ENCODE measurements around the gene ANKRD22. TPM values are rescaled to one million over a fixed set of nuclear protein-coding genes. Genes with fewer than 3 reads are reported as not detected.

ANKRD22 gene
- total RNA-seq, 1 donor from 2014 or later, result not detected

- no peak for DNase-seq (ENCODE audit: low read depth, low spot score)
Observed at GRCh38 chr10:88802523-88803285, 48.9 kb downstream of the ANKRD22 start, which contains the start of gene LIPM. Gene LIPM, plus strand, starts transcription at chr10:88802730. Its CDS starts 167 bp downstream, at chr10:88802897.

DNA sequence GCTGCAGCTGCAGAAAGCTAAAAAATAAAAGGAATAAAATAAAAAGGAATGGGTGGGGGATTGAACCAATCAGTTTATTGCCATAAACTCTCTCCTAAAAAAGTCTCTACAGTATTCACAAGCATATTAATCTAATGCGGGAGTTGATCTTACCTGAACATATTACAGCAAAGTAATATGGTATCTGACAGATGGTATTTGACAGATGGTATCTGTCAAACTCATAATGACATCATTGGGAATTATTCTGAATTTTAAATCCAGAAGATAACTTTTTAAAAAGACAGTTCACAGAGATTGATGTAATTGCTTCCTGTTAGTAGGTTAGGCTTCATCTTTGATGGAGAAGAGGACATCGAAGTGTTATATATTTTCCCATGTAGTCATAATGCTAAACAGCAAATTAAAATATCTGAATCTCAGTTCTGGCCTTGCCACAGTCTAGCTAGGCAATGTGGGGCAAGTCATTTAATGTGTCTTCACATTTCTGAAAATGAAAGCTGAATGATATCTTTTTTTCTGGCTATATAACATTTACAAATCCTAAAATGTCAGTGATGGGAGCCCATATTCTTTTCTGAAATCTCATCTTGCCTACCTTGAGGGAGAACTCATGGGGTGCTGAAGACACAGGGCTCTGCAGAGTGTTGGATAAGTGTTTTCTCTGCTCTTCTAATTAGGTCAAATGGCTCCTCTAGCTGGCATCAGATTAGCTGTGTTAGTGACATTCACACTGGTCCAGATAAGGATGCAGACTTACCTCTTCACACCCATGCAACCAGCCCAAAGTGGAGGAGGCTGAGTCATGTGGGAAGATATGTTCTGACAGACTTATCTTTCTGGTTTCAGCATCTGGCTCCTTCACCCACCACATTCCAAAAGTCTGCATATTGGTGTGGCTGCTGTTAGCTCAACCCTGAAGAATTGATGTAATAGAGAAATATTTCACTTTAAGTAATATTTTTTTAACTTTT lies 51.2 kb downstream of the ANKRD22 start:
- DNase-seq (ENCODE audit: low read depth, low spot score), result no peak

GRCh38 chr10:88794731-88795130 lies 56.9 kb downstream of the ANKRD22 start:
- no peak for DNase-seq (ENCODE audit: low read depth, low spot score)

GRCh38 chr10:88793712-88794299 lies 57.8 kb downstream of the ANKRD22 start:
- no peak for DNase-seq (ENCODE audit: low read depth, low spot score)

GRCh38 chr10:88792661-88793060 lies 59.0 kb downstream of the ANKRD22 start:
- no peak for DNase-seq (ENCODE audit: low read depth, low spot score)

- DNase-seq (ENCODE audit: low read depth, low spot score), result no peak
Observed at GRCh38 chr10:88791924-88792323, 59.7 kb downstream of the ANKRD22 start.

DNA sequence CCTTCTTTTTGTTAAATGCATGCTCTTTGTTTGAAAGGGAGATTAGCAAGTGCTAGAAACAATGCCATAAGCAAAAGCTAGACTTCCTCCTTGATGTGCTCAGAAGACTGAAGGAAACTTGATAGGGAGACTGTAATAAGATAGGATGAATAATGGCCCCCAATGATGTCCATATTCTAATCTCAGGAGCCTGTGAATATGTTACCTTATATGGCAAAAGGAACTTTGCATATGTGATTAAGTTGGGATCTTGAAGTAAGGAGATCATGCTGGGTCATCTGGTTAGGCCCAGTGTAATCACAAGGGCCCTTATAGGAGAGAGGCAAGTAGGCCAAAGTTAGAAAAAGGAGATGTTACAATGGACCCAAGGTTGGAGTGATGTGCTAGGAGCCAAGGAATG lies 62.7 kb downstream of the ANKRD22 start:
- DNase-seq (ENCODE audit: low read depth, low spot score), result no peak

DNA sequence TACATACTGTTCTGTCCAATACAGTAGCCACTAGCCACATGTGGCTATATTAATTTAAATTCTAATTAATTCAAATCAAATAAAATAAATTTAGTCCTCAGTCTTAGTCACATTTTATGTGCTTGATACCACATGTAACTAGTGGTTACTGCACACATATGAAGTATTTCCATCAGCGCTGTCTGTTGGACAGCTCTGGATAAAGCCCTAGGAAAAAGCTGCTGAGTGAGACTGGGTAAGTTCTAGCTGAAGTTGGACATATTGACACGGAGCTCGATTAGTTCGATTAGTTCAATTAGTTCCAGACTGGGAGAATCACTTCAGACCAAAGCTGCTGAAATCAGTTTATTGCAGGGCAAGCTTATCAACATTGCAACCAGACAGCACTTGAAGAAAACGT lies 64.2 kb downstream of the ANKRD22 start:
- DNase-seq (ENCODE audit: low read depth, low spot score), result no peak

DNA sequence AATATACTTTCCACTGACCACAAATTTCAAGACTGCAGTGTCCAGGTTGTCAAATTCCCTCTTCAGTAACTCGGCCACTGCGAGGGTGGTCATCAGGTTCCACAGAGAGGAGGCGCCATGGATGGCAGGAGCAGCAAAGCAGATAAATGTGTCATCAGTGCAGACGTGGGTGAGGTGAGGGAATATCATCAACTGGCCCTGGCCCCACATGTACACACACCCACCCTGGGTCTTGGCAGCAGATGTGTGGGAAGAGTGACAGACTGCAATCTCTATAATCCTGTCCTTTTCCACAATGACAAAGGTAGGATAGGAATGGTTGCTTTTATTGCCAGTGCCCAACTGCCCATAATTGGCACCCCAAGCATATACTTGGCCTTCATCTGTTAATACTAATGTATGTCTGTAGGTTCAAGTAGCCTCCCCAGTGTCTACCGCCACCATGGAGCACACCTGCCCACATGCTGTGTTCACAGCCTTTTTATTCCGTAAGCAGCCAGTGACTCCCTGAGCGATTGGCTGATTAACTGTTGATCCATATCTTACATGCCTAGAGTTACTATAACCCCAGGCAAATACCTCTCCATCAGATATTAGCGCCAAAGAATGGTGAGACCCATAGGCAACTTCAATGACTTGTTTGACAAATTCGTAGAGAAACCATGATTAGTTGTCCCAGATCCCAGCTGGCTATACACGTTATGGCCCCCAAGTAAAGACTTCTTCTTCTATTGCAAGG lies 65.4 kb downstream of the ANKRD22 start:
- no peak for DNase-seq (ENCODE audit: low read depth, low spot score)

- DNase-seq (ENCODE audit: low read depth, low spot score), result no peak
Observed at GRCh38 chr10:88783724-88784123, 67.9 kb downstream of the ANKRD22 start.

DNA sequence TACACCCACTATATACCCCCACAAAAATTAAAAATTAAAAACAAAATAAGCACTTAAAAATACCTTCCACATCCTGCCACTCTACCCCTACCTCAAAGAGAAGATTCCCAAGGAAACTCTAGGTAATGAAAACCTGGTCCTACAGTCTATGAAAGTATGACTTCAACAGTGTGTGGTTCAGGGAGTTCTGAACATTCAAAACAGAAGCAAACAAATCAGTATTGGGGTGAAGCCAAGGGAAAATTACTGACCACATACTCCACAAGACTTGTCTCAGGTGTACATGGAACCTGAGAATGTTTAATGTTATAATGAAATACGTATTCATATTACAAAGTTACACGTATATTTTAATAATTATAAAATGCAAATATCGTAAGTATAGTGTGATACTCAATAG lies 69.4 kb downstream of the ANKRD22 start:
- no peak for DNase-seq (ENCODE audit: low read depth, low spot score)

GRCh38 chr10:88781206-88781605 lies 70.4 kb downstream of the ANKRD22 start:
- DNase-seq (ENCODE audit: low read depth, low spot score), result no peak

Other genes with a start within 250 kb of the ANKRD22 start
- gene LIPF, start 187.4 kb downstream of the ANKRD22 start, total RNA-seq, result not detected in 2 replicates
- not detected in 2 replicates for gene LIPK, start 145.6 kb downstream of the ANKRD22 start, total RNA-seq
- gene LIPN, start 91.8 kb downstream of the ANKRD22 start, total RNA-seq, result not detected in 2 replicates
- not detected in 2 replicates for gene LIPM, start 49.1 kb downstream of the ANKRD22 start, total RNA-seq
- 1.6 and 6.4 TPM in 2 replicates for gene STAMBPL1, start 28.4 kb upstream of the ANKRD22 start, total RNA-seq
- 12.3 and 26.9 TPM in 2 replicates for gene ACTA2, start 100.9 kb upstream of the ANKRD22 start, total RNA-seq
- 16.8 and 30.2 TPM in 2 replicates for gene FAS, start 139.0 kb upstream of the ANKRD22 start, total RNA-seq

Data from pulmonary artery endothelial cell (primary cell).